Neural progenitor cell (in vitro differentiated cells): ENCODE results near the gene CHRNB4.

Experiments used
- EZH2 ChIP-seq: fragments of 200-600 bp; sonication (generic); IDR thresholded peaks from 2 replicates; pipeline ENCODE4 v1.6.1; 2017; ENCODE audit warnings: antibody characterized with exemption, mild to moderate bottlenecking, moderate library complexity
- EZH2phosphoT487 ChIP-seq: fragments of 200-600 bp; sonication (generic); IDR thresholded peaks from 2 replicates; pipeline ENCODE4 v1.6.1; 2017; ENCODE audit warnings: antibody characterized with exemption
- TF ChIP-seq, protein P1 (sequence below): fragments of 200-600 bp; sonication (generic); IDR thresholded peaks from 2 replicates; pipeline ENCODE4 v1.5.1; 2017; ENCODE audit warnings: antibody characterized with exemption, mild to moderate bottlenecking

DNA sequence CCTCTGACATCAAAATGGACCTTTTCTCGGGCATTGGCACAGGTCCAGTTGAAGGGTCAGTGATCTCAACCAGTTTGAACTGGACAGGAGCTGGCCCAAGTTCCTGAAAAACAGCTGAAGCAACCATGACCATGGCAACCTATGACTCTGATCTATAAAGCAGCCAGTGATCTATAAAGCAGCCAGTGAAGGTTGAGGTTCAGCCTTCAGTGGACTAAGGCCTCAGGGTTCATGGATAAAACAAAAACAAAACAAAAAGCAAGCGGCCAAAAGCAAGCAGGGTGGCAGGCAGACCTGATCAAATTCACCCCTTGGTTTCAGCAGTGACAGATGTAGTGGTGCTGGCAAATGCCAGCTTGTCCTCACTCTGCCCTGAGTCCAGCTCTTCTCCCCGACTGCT lies 10.0 kb upstream of the CHRNB4 start:
- TF ChIP-seq, protein P1, sequence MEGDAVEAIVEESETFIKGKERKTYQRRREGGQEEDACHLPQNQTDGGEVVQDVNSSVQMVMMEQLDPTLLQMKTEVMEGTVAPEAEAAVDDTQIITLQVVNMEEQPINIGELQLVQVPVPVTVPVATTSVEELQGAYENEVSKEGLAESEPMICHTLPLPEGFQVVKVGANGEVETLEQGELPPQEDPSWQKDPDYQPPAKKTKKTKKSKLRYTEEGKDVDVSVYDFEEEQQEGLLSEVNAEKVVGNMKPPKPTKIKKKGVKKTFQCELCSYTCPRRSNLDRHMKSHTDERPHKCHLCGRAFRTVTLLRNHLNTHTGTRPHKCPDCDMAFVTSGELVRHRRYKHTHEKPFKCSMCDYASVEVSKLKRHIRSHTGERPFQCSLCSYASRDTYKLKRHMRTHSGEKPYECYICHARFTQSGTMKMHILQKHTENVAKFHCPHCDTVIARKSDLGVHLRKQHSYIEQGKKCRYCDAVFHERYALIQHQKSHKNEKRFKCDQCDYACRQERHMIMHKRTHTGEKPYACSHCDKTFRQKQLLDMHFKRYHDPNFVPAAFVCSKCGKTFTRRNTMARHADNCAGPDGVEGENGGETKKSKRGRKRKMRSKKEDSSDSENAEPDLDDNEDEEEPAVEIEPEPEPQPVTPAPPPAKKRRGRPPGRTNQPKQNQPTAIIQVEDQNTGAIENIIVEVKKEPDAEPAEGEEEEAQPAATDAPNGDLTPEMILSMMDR: no peak
- TF ChIP-seq EZH2phosphoT487 (no peak), EZH2 (no peak)
